Left renal pelvis (tissue), 4 donors: ENCODE measurements around the gene PHACTR4. TPM values are rescaled to one million over a fixed set of nuclear protein-coding genes. Genes with fewer than 3 reads are reported as not detected.
"Not testable (repeated sequence)": the region's sequence is repeated elsewhere in the genome, so short reads cannot be mapped to it uniquely, and the experiment has no call there.

Source experiments
- DNase-seq, 4 donors: peaks; one replicate each; pipeline ENCODE4 v3.0.0-alpha.2; 2013; ENCODE audit warnings: low read depth in 4 of 4, low spot score in 3 of 4
- polyA plus RNA-seq, 4 donors: library from polyadenylated mRNA; unstranded; fragments of 120-200 nt; gene quantifications; one replicate each; pipeline ENCODE4 v1.2.1, GENCODE V29; 2013; ENCODE audit not compliant: insufficient read length in 4 of 4

Gene PHACTR4
- polyA plus RNA-seq, result 10 to 100 TPM; 50.3 to 86.1 (median 81.7) TPM

DNA sequence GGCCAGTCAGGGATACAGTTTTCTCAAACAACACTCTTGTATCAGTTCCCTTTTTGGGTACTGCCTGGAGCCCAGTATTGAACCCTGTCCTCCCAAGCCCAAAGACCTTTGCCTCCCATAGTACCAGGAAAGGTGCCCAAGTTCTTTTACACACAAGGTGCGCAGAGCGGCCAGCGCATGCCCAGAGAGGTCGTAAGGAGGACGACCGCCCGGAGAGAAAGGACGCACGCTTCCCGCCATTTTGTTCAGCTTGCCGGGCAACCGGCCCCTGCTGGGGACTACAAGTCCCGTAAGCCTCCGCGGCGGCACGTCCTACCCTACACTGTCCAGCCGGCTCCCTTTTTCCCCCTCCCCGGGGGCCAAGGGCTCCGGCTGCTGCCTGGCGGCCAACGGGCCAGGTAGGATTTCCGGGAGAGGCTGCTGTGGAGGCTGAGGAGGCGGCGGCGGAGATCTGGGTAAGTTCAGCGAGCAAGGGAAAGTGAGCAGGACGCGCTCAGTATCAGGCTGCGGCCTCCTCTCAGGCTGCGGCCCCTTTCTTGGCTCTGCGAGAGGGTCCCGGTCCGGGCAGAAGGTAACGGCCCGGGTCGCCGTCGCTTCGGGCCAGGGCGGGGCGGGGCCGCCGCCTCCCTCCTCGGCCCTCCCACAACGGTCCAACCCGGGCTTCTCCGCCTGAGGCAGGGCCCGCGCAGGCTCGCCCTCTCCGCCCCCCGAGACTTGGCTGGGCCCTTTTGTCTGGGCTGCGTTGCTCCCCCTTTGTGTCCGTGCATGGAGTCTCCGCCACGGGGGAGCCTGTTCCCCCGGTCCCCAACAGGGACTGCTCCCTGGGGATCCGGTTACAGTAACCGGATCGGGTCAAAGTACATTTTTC lies at the start of gene PHACTR4:
Gene PHACTR4 (plus strand): TSS at position 370 of the 868 bp plus-strand sequence. CDS start 37,708 bp downstream, outside the sequence.
- DNase-seq, result peak; percentile 82 to 88 (median 86)

DNA sequence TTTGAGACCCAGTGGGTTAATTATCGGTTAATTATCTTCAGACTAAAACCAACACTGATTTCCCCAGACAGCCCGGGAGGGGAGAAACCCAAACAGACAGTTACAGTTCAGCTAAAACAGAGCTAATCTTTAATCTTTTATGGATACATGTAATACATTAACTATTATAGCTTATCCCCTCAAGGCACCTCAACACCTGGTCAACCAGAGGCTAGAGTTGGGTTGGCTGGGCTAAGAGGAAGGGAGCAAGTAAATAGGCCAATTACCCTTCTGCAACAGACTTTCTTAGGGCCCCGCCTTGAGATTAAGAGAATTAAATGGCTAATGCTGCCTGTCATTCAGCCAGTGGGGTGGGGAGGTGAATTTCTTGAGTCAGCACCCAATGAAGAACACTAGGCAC lies 47.3 kb upstream of the PHACTR4 start:
- DNase-seq, result peak in 3 of 4 donors; percentile 33 to 62 (median 50)

GRCh38 chr1:28323720-28324119 lies 45.8 kb upstream of the PHACTR4 start:
- DNase-seq, result no peak

DNA sequence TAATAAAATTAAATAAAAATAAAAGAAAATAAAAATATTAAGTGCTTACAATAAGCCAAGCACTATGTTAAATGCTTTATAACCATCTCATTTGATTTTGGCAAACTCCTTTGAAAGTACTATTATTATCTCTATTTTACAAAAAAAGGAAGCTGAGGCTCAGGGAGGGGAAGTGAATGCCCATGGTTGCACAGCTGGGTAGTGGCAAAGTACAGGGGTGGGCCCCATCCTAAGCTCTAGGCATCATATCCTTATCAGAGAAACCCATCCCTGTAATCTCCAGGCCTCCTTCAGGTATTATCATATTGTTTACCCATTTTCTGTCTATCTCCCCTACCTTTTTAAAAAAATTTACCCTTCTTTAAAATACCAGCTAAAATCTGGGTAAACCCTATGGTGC lies 43.0 kb upstream of the PHACTR4 start:
- DNase-seq, result no peak

- DNase-seq, result no peak
These were observed 42.6 kb upstream of the PHACTR4 start for GRCh38 chr1:28326984-28327383.

DNA sequence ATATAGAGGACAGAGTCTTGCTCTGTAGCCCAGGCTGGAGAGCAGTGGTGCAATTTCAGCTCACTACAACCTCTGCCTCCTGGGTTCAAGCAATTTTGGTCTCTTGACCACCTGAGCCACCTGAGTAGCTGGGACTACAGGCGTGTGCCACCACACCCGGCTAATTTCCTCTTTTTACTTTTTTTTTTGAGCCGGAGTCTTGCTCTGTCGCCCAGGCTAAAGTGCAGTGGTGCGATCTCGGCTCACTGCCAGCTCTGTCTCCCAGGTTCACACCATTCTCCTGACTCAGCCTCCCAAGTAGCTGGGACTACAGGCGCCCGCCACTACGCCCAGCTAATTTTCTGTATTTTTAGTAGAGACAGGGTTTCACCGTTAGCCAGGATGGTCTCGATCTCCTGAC lies 42.1 kb upstream of the PHACTR4 start:
- not testable (repeated sequence) for DNase-seq

GRCh38 chr1:28328228-28328648 lies 41.3 kb upstream of the PHACTR4 start:
- no peak for DNase-seq

DNA sequence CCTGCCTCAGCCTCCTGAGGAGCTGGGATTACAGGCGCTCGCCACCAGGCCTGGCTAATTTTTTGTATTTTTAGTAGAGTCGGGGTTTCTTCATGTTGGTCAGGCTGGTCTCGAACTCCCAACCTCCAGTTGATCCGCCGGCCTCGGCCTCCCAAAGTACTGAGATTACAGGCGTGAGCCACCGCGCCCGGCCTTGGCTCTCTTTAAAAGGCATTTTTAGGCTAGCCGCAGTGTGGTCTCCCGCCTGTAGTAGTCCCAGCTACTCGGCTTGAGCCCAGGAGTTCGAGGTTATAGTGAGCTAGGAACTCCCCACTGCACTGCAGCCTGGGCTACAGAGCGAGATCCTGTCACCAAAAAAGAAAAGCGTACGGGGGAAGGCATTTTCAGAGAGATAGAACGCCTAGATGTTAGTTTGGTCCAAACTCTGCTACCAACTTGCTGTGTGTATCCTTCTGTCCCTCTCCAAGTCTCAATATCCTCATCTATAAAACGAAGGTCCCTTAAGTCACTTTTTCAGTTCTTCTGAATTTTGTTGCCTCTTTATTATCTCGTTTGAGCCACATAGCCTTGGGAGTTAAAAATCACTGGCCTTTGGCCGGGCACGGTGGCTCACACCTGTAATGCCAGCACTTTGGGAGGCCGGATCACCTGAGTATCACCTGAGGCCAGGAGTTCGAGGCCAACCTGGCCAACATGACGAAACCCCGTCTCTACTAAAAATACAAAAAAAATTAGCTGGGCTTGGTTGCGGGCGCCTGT lies 40.0 kb upstream of the PHACTR4 start:
- DNase-seq, result no peak

- no peak for DNase-seq
These were observed 30.6 kb upstream of the PHACTR4 start for GRCh38 chr1:28338897-28339296.

DNA sequence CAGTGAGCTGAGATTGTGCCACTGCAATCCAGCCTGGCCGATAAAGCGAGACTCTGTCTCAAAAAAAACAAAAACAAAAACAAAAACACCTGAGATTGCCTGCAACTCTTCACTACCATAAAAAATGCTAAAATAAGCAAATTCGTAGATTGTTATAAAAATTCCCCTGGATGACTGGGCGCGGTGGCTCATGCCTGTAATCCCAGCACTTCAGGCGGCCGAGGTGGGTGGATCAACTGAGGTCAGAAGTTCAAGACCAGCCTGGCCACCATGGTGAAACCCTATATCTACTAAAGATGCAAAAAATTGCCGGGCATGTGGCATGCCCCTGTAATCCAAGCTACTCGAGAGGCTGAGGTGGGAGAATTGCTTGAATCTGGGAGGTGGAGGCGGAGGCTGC lies 30.0 kb upstream of the PHACTR4 start:
- DNase-seq, result no peak

GRCh38 chr1:28340221-28340974 lies 29.1 kb upstream of the PHACTR4 start:
- no peak for DNase-seq

GRCh38 chr1:28341591-28341990 lies 27.9 kb upstream of the PHACTR4 start:
- DNase-seq, result no peak

DNA sequence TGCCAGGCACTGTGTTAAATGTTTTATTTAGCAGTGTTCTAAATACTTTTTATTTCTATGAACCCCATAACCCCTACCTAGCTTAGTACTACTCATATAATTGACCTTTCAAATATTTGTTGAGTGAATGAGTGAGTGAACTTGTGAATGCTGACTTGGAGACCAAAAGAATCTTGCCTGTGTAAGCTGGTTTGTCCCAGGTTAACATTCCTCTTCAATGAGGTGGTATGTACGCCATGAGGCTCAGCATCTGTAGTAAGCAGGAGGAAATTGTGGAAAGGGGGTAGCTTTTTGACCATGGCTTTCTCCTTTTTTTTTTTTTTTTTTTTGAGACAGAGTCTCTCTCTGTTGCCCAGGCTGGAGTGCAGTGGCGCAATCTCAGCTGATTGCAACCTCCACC lies 26.1 kb upstream of the PHACTR4 start:
- DNase-seq, result no peak

DNA sequence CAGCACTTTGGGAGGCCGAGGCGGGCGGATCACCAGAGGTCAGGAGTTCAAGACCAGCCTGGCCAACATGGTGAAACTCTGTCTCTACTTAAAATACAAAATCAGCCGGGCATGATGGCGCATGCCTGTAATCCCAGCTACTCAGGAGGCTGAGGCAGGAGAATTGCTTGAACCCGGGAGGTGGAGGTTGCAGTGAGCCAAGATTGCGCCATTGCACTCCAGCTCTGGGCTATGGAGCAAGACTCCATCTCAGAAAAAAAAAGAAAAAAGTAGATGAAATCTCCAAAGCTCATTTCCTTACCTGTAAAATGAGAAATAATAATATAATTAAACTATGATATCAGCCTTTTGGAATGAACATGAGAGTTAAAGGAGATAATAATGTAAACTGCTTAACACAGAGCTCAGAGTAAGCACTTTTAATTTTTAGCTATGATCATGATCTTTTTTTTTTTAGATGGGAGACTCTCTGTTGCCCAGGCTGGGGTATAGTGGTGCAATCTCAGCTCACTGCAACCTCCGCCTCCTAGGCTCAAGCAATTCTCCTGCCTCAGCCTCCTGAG lies 16.2 kb upstream of the PHACTR4 start:
- DNase-seq, result not testable (repeated sequence)

- no peak for DNase-seq
These were observed 15.4 kb upstream of the PHACTR4 start for GRCh38 chr1:28354121-28354520.

GRCh38 chr1:28358716-28359115 lies 10.8 kb upstream of the PHACTR4 start:
- no peak for DNase-seq

DNA sequence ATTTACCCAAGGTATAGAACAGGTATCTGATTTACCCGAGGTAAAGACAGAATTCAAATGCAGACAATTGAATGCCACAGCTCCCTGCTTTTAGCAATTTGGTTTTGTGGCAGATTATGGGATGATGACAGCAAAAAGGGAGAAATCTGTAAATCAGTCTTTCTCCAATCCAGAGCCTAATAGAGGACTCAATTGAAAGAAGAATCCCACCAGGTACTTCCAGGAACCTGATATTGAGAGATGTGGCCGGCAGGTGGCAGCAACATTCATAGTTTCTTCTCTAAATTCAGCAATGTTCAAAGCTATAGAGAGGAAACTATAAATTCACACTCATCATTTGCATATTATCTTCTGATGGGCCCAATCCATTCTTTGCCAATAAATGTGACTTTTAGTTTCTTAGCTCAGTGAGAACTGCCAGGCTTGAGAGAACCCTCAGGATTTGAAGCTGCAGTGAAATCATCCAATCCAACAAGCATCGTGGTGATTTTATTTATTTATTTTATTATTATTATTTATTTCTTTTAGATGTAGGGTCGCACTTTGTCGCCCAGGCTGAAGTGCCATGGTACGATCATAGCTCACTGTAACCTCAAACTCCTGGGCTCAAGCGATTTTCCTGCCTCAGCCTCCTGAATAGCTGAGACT lies 9.8 kb upstream of the PHACTR4 start:
- DNase-seq, result peak in 1 of 4 donors; percentile 42

DNA sequence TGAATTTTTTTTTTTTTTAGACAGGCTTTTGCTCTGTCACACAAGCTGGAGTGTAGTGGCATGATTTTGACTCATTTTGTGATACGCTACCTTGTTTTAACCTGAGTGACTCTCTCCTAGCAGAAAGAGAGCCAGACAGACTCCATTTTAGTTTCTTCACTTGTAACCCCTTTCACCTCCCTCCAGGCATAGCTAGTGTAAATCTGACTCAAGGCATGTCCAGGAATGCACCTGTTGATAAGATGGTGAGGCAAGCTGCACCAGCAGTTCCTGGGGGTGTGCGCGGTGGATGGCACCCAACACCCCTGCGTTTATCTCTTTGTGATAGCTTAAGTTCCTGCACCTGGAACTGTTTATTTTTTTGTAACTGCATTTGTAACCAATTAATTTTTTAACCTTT lies 4.7 kb upstream of the PHACTR4 start:
- no peak for DNase-seq

DNA sequence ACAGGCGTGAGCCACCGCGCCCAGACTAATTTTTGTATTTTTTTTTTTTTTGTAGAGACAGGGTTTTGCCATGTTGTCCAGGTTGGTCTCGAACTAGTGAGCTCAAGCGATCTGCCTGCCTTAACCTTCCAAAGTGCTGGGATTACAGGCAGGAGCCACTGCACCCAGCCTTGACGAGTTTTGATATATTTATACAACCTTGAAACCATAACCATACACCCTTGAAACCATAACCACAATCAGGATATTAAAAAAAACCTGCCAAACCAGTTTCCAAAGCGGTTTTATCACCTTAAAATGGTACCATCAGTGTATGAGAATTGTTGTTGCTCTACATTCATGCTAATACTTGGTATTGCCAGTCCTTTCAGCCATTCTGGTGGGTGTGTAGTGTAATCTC lies 3.7 kb upstream of the PHACTR4 start:
- DNase-seq, result no peak

- DNase-seq, result not testable (repeated sequence)
These were observed 932 bp upstream of the PHACTR4 start for GRCh38 chr1:28368608-28369007.
